ENCODE measurements around the gene GPR160. TPM values are rescaled to one million over a fixed set of nuclear protein-coding genes. Genes with fewer than 3 reads are reported as not detected.
A peak's percentile ranks its signal among the peaks of the same experiment; 100 is the strongest.

The GPR160 gene
- total RNA-seq, 2 experiments from 2014 or later: 90.5 to 117 TPM

- CTCF ChIA-PET (ENCODE audit: unreplicated experiment): no interaction called here
- Histone ChIP-seq H3K9me3 (ENCODE audit: low read length) (no peaks in the 10 kb centered on the region), H3K4me3 (ENCODE audit: low read depth, low read length, poor library complexity, severe bottlenecking) (no peak overlapping the region), H3K27ac (ENCODE audit: low read depth, low read length, poor library complexity, severe bottlenecking) (no peak overlapping the region), H3K9me2 (ENCODE audit: insufficient read depth, low read length) (no peaks in the 10 kb centered on the region), H3K36me3 (ENCODE audit: insufficient read depth, low read length) (peaks cover 75% of the 10 kb centered on the region), H3K4me2 (ENCODE audit: low read length) (no peak overlapping the region), H2AFZ (ENCODE audit: low read length) (no peak overlapping the region), H3K4me1 (ENCODE audit: insufficient read depth, low read length, poor library complexity, severe bottlenecking) (peaks cover 66% of the 10 kb centered on the region), H3K79me2 (ENCODE audit: insufficient read depth, low read depth, low read length) (peaks cover 12% of the 10 kb centered on the region; the same call in 1 of the 2 replicates), H4K20me1 (ENCODE audit: insufficient read depth, low read length) (no peaks in the 10 kb centered on the region)
- POLR2A ChIA-PET: interaction anchor here (0.8 to 1.5 kb wide), 2 partner anchors 11 to 14 kb away, joined by 3 to 7 read pairs; no protein-coding TSS in a partner anchor
- TF ChIP-seq CTCF (conservative IDR thresholded peaks at IDR 0.05; ENCODE audit: low read length) (no peak), EZH2phosphoT487 (IDR thresholded peaks at IDR 0.05; ENCODE audit: borderline replicate concordance, low read depth, low read length) (no peak)
- DNase-seq (ENCODE audit: low spot score): no peak
- BruUV-seq (replicated peaks): no TSS peak
- intact Hi-C loops (cut with micrococcal nuclease; ENCODE audit: unreplicated experiment): no loop called here
These were observed 42.8 kb downstream of the GPR160 start for GRCh38 chr3:170080605-170081004.

- no peak for TF ChIP-seq CTCF (conservative IDR thresholded peaks at IDR 0.05; ENCODE audit: low read length)
- ChIA-PET POLR2A (no interaction called here), CTCF (ENCODE audit: unreplicated experiment) (no interaction called here)
- H3K27ac ChIP-seq (ENCODE audit: low read depth, low read length, poor library complexity, severe bottlenecking): no peak overlapping the region
- intact Hi-C loops (cut with micrococcal nuclease; ENCODE audit: unreplicated experiment): no loop called here
- H3K4me2 ChIP-seq (ENCODE audit: low read length): no peak overlapping the region
- no peak for DNase-seq (ENCODE audit: low spot score)
- no peaks in the 10 kb centered on the region for H4K20me1 ChIP-seq (ENCODE audit: insufficient read depth, low read length)
- no peak overlapping the region for H2AFZ ChIP-seq (ENCODE audit: low read length)
- H3K79me2 ChIP-seq (ENCODE audit: insufficient read depth, low read depth, low read length): peaks cover 6% of the 10 kb centered on the region; the same call in 1 of the 2 replicates
- H3K36me3 ChIP-seq (ENCODE audit: insufficient read depth, low read length): peaks cover 77% of the 10 kb centered on the region
- no peak overlapping the region for H3K4me3 ChIP-seq (ENCODE audit: low read depth, low read length, poor library complexity, severe bottlenecking)
- H3K4me1 ChIP-seq (ENCODE audit: insufficient read depth, low read length, poor library complexity, severe bottlenecking): peaks cover 60% of the 10 kb centered on the region
- H3K9me2 ChIP-seq (ENCODE audit: insufficient read depth, low read length): no peaks in the 10 kb centered on the region
- BruUV-seq (replicated peaks): no TSS peak
- no peaks in the 10 kb centered on the region for H3K9me3 ChIP-seq (ENCODE audit: low read length)
These were observed 43.4 kb downstream of the GPR160 start for GRCh38 chr3:170081079-170081741.

GRCh38 chr3:170083343-170083742, 45.5 kb downstream of the GPR160 start:
- peaks cover 88% of the 10 kb centered on the region for H3K36me3 ChIP-seq (ENCODE audit: insufficient read depth, low read length)
- H3K27ac ChIP-seq (ENCODE audit: low read depth, low read length, poor library complexity, severe bottlenecking): peak overlapping the region; percentile 27
- no peak overlapping the region for H3K4me3 ChIP-seq (ENCODE audit: low read depth, low read length, poor library complexity, severe bottlenecking)
- no TSS peak for BruUV-seq (replicated peaks)
- peaks cover 38% of the 10 kb centered on the region for H3K4me1 ChIP-seq (ENCODE audit: insufficient read depth, low read length, poor library complexity, severe bottlenecking)
- no peaks in the 10 kb centered on the region for H3K9me2 ChIP-seq (ENCODE audit: insufficient read depth, low read length)
- no peaks in the 10 kb centered on the region for H3K9me3 ChIP-seq (ENCODE audit: low read length)
- POLR2A ChIA-PET: interaction anchor here (0.6 to 2.4 kb wide), 5 partner anchors 20 to 141 kb away, joined by 3 to 8 read pairs (median 4); no protein-coding TSS in a partner anchor
- peak; percentile 37 for DNase-seq (ENCODE audit: low spot score)
- intact Hi-C loops (cut with micrococcal nuclease; ENCODE audit: unreplicated experiment): no loop called here
- H4K20me1 ChIP-seq (ENCODE audit: insufficient read depth, low read length): no peaks in the 10 kb centered on the region
- CTCF ChIA-PET (ENCODE audit: unreplicated experiment): interaction anchor here (0.9 kb wide), 1 partner anchor 25 kb away, joined by 3 read pairs; no protein-coding TSS in a partner anchor
- peak overlapping the region; percentile 42 for H3K4me2 ChIP-seq (ENCODE audit: low read length)
- TF ChIP-seq EZH2phosphoT487 (IDR thresholded peaks at IDR 0.05; ENCODE audit: borderline replicate concordance, low read depth, low read length) (no peak), CTCF (conservative IDR thresholded peaks at IDR 0.05; ENCODE audit: low read length) (no peak)
- peaks cover 7% of the 10 kb centered on the region; the same call in 1 of the 2 replicates for H3K79me2 ChIP-seq (ENCODE audit: insufficient read depth, low read depth, low read length)
- H2AFZ ChIP-seq (ENCODE audit: low read length): no peak overlapping the region
